GM12878 (cell line): Measurements from ENCODE around the gene CAPN8.

Experiments
- NFIC ChIP-seq: IDR thresholded peaks from 2 replicates; pipeline ENCODE4 v1.6.1; 2012; ENCODE audit warnings: low read depth, mild to moderate bottlenecking, inconsistent platforms, low read length, moderate library complexity
- RELA ChIP-seq: fragments of 450-650 bp; IDR thresholded peaks from 2 replicates; pipeline ENCODE4 v1.8.0; 2014; ENCODE audit warnings: borderline replicate concordance; ENCODE audit not compliant: partially characterized antibody
- TAF1 ChIP-seq: IDR thresholded peaks from 2 replicates; pipeline ENCODE4 v1.6.1; 2011; ENCODE audit warnings: mild to moderate bottlenecking, low read depth, low read length, borderline replicate concordance
- TF ChIP-seq, protein P1 (sequence below): IDR thresholded peaks from 2 replicates; pipeline ENCODE4 v1.6.1; 2012; ENCODE audit warnings: mild to moderate bottlenecking, low read depth, low read length

DNA sequence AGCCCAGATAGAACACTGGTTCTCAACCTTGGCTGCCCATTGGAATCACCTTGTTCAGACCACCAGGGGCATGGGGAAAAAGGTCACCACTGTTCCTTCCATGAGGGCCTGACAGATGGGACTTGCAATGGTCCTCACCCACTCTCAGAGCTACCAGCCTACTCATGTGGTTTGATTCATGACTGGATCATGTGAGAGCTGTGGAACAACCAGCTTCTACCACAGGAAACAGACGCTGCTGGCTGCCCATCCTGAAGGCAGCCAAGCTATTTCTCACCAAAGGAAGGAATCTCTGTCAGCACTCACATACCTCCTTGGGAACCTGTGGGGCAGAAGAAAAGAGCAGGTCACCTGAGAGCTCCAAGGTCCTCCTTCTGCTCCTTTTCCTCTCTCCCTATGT, 53.6 kb downstream of the CAPN8 start:
- TF ChIP-seq RELA (no peak), TAF1 (no peak), NFIC (no peak)
- TF ChIP-seq, protein P1, sequence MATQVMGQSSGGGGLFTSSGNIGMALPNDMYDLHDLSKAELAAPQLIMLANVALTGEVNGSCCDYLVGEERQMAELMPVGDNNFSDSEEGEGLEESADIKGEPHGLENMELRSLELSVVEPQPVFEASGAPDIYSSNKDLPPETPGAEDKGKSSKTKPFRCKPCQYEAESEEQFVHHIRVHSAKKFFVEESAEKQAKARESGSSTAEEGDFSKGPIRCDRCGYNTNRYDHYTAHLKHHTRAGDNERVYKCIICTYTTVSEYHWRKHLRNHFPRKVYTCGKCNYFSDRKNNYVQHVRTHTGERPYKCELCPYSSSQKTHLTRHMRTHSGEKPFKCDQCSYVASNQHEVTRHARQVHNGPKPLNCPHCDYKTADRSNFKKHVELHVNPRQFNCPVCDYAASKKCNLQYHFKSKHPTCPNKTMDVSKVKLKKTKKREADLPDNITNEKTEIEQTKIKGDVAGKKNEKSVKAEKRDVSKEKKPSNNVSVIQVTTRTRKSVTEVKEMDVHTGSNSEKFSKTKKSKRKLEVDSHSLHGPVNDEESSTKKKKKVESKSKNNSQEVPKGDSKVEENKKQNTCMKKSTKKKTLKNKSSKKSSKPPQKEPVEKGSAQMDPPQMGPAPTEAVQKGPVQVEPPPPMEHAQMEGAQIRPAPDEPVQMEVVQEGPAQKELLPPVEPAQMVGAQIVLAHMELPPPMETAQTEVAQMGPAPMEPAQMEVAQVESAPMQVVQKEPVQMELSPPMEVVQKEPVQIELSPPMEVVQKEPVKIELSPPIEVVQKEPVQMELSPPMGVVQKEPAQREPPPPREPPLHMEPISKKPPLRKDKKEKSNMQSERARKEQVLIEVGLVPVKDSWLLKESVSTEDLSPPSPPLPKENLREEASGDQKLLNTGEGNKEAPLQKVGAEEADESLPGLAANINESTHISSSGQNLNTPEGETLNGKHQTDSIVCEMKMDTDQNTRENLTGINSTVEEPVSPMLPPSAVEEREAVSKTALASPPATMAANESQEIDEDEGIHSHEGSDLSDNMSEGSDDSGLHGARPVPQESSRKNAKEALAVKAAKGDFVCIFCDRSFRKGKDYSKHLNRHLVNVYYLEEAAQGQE = no peak
